ENCODE measurements around the gene TNFAIP3.

The TNFAIP3 gene

GRCh38 chr6:137906020-137906472 is 39.0 kb downstream of the TNFAIP3 start:
- no peak for TF ChIP-seq ZNF274 (IDR thresholded peaks at IDR 0.05; ENCODE audit: low read depth, low read length)
- TF ChIP-seq SUZ12 (IDR thresholded peaks at IDR 0.05; ENCODE audit: extremely low read depth, insufficient read depth, insufficient read length): no peak
- no peak for TF ChIP-seq YY1 (IDR thresholded peaks at IDR 0.05; ENCODE audit: insufficient read depth, insufficient read length)
- no peaks in the 10 kb centered on the region for H3K36me3 ChIP-seq (ENCODE audit: insufficient read depth, insufficient read length, low read length)
- no peak overlapping the region for H3K9ac ChIP-seq (ENCODE audit: insufficient read length, low read depth)
- H3K4me1 ChIP-seq (ENCODE audit: insufficient read depth, insufficient read length): no peaks in the 10 kb centered on the region
- H3K4me3 ChIP-seq (ENCODE audit: insufficient read length, low read depth): no peak overlapping the region
- no peak for DNase-seq (ENCODE audit: low read depth, low spot score)
- no peaks in the 10 kb centered on the region for H3K9me3 ChIP-seq (ENCODE audit: insufficient read depth, low read length)
- H3K27me3 ChIP-seq (ENCODE audit: insufficient read depth, insufficient read length): no peaks in the 10 kb centered on the region

- no peak for TF ChIP-seq SUZ12 (IDR thresholded peaks at IDR 0.05; ENCODE audit: extremely low read depth, insufficient read depth, insufficient read length)
- H3K4me1 ChIP-seq (ENCODE audit: insufficient read depth, insufficient read length): no peaks in the 10 kb centered on the region
- no peaks in the 10 kb centered on the region for H3K27me3 ChIP-seq (ENCODE audit: insufficient read depth, insufficient read length)
- no peaks in the 10 kb centered on the region for H3K36me3 ChIP-seq (ENCODE audit: insufficient read depth, insufficient read length, low read length)
- no peaks in the 10 kb centered on the region for H3K9me3 ChIP-seq (ENCODE audit: insufficient read depth, low read length)
- H3K4me3 ChIP-seq (ENCODE audit: insufficient read length, low read depth): no peak overlapping the region
- DNase-seq (ENCODE audit: low read depth, low spot score): no peak
- H3K9ac ChIP-seq (ENCODE audit: insufficient read length, low read depth): no peak overlapping the region
Observed at GRCh38 chr6:137907170-137907569, 40.1 kb downstream of the TNFAIP3 start.

DNA sequence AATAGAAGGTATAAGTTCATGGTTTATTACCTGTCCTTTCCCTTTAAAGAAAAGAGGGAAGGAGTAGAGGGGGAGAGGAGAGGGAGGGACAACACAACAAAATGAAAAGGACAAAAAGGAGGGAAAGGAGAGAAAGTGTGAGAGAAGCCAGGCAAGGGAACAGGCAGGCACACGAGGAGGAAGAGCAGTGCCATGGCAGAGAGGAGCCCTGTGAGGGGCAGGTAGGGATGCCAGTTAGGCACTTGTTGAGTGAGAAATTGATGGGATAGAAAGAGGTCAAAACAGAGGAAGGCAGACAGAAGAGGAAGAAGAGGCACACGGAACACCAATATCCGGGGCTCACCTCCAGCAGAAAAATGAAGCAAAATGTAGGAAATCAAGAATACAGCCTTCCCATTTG is 42.5 kb downstream of the TNFAIP3 start:
- H3K36me3 ChIP-seq (ENCODE audit: insufficient read depth, insufficient read length, low read length): no peaks in the 10 kb centered on the region
- TF ChIP-seq SUZ12 (IDR thresholded peaks at IDR 0.05; ENCODE audit: extremely low read depth, insufficient read depth, insufficient read length) (no peak), ZNF274 (IDR thresholded peaks at IDR 0.05; ENCODE audit: low read depth, low read length) (no peak), YY1 (IDR thresholded peaks at IDR 0.05; ENCODE audit: insufficient read depth, insufficient read length) (no peak)
- no peak overlapping the region for H3K9ac ChIP-seq (ENCODE audit: insufficient read length, low read depth)

DNA sequence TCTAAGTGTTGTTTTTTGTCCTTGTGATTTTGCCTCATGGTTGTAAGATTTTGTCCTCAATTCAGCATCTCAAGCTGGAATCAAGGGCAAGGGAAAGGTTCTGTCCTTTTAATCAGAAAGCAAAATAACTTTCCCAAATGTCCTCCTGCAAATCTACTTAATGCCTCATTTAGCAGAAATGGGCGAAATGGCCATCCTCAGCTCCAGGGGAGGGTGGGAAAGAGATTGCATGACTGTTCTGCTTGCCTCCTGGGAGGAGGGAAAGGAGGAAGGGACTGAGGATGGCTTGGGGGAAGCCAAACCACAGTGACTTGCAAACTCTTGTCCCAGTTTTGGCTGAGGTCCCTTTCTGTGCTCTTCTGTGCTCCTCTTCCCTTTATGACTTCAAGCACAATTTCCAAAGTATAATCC is 43.4 kb downstream of the TNFAIP3 start:
- Histone ChIP-seq H3K36me3 (ENCODE audit: insufficient read depth, insufficient read length, low read length) (no peaks in the 10 kb centered on the region), H3K27me3 (ENCODE audit: insufficient read depth, insufficient read length) (no peaks in the 10 kb centered on the region), H3K9ac (ENCODE audit: insufficient read length, low read depth) (no peak overlapping the region), H3K9me3 (ENCODE audit: insufficient read depth, low read length) (peaks cover 15% of the 10 kb centered on the region; the same call in 1 of the 2 replicates), H3K4me1 (ENCODE audit: insufficient read depth, insufficient read length) (no peaks in the 10 kb centered on the region), H3K4me3 (ENCODE audit: insufficient read length, low read depth) (no peak overlapping the region)
- no peak for DNase-seq (ENCODE audit: low read depth, low spot score)
- no peak for TF ChIP-seq SUZ12 (IDR thresholded peaks at IDR 0.05; ENCODE audit: extremely low read depth, insufficient read depth, insufficient read length)
- no peak for TF ChIP-seq YY1 (IDR thresholded peaks at IDR 0.05; ENCODE audit: insufficient read depth, insufficient read length)
- TF ChIP-seq ZNF274 (IDR thresholded peaks at IDR 0.05; ENCODE audit: low read depth, low read length): no peak

More for the DNA sequence above, 42.5 kb downstream of the TNFAIP3 start:
- H3K4me3 ChIP-seq (ENCODE audit: insufficient read length, low read depth): no peak overlapping the region
- no peaks in the 10 kb centered on the region for H3K27me3 ChIP-seq (ENCODE audit: insufficient read depth, insufficient read length)
- no peaks in the 10 kb centered on the region for H3K4me1 ChIP-seq (ENCODE audit: insufficient read depth, insufficient read length)
- no peak for DNase-seq (ENCODE audit: low read depth, low spot score)
- H3K9me3 ChIP-seq (ENCODE audit: insufficient read depth, low read length): peaks cover 15% of the 10 kb centered on the region; the same call in 1 of the 2 replicates

DNA sequence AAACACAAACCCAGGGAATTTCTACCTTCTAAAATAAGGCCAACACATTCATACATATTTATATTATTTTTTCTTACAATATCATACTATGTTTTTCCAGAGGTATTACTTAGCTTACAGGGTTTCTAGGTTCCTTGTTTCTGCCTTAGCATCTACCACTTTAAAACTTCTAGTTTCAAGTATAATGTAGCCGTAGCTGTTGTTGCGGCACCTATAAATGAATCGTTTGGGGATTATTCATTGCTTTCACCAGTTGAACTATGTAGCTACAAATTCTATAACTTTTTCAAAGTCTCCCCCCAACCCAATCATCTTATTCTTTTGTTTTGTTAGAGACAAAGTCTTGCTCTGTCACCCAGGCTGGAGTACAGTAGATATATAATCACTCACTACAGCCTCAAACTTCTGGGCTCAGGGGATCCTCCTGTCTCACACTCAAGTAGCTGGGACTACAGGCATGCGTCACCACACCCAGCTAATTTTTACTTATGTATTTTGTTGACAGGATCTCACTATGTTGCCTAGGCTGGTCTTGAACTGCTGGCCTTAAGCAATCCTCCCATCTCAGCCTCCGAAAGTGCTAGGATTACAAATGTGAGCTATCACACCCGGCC is 43.9 kb downstream of the TNFAIP3 start:
- no peak for DNase-seq (ENCODE audit: low read depth, low spot score)
- Histone ChIP-seq H3K36me3 (ENCODE audit: insufficient read depth, insufficient read length, low read length) (no peaks in the 10 kb centered on the region), H3K9ac (ENCODE audit: insufficient read length, low read depth) (no peak overlapping the region), H3K4me3 (ENCODE audit: insufficient read length, low read depth) (no peak overlapping the region), H3K4me1 (ENCODE audit: insufficient read depth, insufficient read length) (no peaks in the 10 kb centered on the region), H3K9me3 (ENCODE audit: insufficient read depth, low read length) (peaks cover 15% of the 10 kb centered on the region; the same call in 1 of the 2 replicates), H3K27me3 (ENCODE audit: insufficient read depth, insufficient read length) (no peaks in the 10 kb centered on the region)
- no peak for TF ChIP-seq YY1 (IDR thresholded peaks at IDR 0.05; ENCODE audit: insufficient read depth, insufficient read length)
- TF ChIP-seq SUZ12 (IDR thresholded peaks at IDR 0.05; ENCODE audit: extremely low read depth, insufficient read depth, insufficient read length): no peak
- no peak for TF ChIP-seq ZNF274 (IDR thresholded peaks at IDR 0.05; ENCODE audit: low read depth, low read length)

DNA sequence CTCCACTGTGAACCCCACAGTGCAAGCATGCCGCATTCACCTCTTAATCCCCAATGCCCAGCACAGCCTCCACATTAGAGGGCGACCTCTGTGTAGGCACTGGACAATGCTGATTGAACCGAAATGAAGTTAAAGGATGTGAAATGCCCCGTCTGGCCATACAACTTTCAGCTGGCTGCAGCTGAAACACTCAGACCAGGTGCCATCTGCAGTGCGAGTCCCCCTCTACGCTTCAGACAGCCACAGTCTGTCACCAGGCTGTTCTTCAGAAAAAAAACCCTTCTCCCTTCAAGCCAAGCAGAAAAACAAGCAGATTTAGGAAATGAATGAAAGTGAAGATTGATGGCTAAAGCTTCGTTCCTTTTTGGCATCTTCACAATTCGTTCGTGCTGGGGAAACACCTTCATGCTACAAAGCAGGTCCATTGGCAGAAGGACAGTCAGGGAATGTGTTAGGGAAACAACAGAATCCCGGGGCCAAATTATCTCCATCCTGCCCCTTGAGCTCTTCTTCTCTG is 44.7 kb downstream of the TNFAIP3 start:
- no peak for DNase-seq (ENCODE audit: low read depth, low spot score)
- Histone ChIP-seq H3K9ac (ENCODE audit: insufficient read length, low read depth) (no peak overlapping the region), H3K9me3 (ENCODE audit: insufficient read depth, low read length) (peaks cover 15% of the 10 kb centered on the region; the same call in 1 of the 2 replicates), H3K4me1 (ENCODE audit: insufficient read depth, insufficient read length) (no peaks in the 10 kb centered on the region), H3K36me3 (ENCODE audit: insufficient read depth, insufficient read length, low read length) (no peaks in the 10 kb centered on the region), H3K27me3 (ENCODE audit: insufficient read depth, insufficient read length) (no peaks in the 10 kb centered on the region), H3K4me3 (ENCODE audit: insufficient read length, low read depth) (no peak overlapping the region)
- no peak for TF ChIP-seq YY1 (IDR thresholded peaks at IDR 0.05; ENCODE audit: insufficient read depth, insufficient read length)
- no peak for TF ChIP-seq ZNF274 (IDR thresholded peaks at IDR 0.05; ENCODE audit: low read depth, low read length)
- no peak for TF ChIP-seq SUZ12 (IDR thresholded peaks at IDR 0.05; ENCODE audit: extremely low read depth, insufficient read depth, insufficient read length)

DNA sequence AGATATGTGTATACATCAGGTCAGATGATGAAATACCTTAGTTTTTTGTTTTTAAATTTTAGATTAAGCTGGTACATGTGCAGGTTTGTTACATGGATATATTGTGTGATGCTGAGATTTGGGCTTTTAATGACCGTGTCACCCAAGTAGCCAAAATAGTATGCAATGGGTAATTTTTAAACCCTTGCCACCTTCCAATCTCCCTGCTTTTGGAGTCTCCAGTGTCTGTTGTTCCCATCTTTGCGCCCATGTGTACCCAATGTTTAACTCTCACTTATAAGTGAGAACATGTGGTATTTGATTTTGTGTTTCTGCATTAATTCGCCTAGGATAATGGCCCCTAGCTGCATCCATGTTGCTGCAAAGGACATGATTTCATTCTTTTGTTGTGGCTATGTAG is 45.8 kb downstream of the TNFAIP3 start:
- Histone ChIP-seq H3K9me3 (ENCODE audit: insufficient read depth, low read length) (peaks cover 15% of the 10 kb centered on the region; the same call in 1 of the 2 replicates), H3K4me3 (ENCODE audit: insufficient read length, low read depth) (no peak overlapping the region), H3K9ac (ENCODE audit: insufficient read length, low read depth) (no peak overlapping the region), H3K36me3 (ENCODE audit: insufficient read depth, insufficient read length, low read length) (no peaks in the 10 kb centered on the region), H3K27me3 (ENCODE audit: insufficient read depth, insufficient read length) (no peaks in the 10 kb centered on the region), H3K4me1 (ENCODE audit: insufficient read depth, insufficient read length) (no peaks in the 10 kb centered on the region)
- no peak for DNase-seq (ENCODE audit: low read depth, low spot score)
- TF ChIP-seq YY1 (IDR thresholded peaks at IDR 0.05; ENCODE audit: insufficient read depth, insufficient read length) (no peak), ZNF274 (IDR thresholded peaks at IDR 0.05; ENCODE audit: low read depth, low read length) (no peak), SUZ12 (IDR thresholded peaks at IDR 0.05; ENCODE audit: extremely low read depth, insufficient read depth, insufficient read length) (no peak)

Data from NT2/D1 (cell line).